ACC112 (cell line): ENCODE results near the gene SLC49A3.

ENCODE experiments used
- H2AFZ ChIP-seq: fragments of 200-600 bp; sonication (generic); one replicate; pipeline ENCODE4 v1.6.0; 2017; ENCODE audit warnings: antibody characterized with exemption, low read length; ENCODE audit not compliant: unreplicated experiment
- H3K27ac ChIP-seq: fragments of 200-600 bp; sonication (generic); 2 replicates; pipeline ENCODE4 v1.5.1; 2014; ENCODE audit warnings: low read depth, mild to moderate bottlenecking, antibody characterized with exemption, low read length, moderate library complexity
- H3K27me3 ChIP-seq: fragments of 200-600 bp; sonication (generic); 2 replicates; pipeline ENCODE4 v1.6.1; 2014; ENCODE audit warnings: mild to moderate bottlenecking, antibody characterized with exemption, low read length, moderate library complexity, mixed read lengths; ENCODE audit not compliant: insufficient read depth
- H3K36me3 ChIP-seq: fragments of 200-600 bp; sonication (generic); 2 replicates; pipeline ENCODE4 v1.6.1; 2016; ENCODE audit warnings: mild to moderate bottlenecking, antibody characterized with exemption, low read length, moderate library complexity, mixed read lengths; ENCODE audit not compliant: insufficient read depth
- H3K4me1 ChIP-seq: fragments of 200-600 bp; sonication (generic); one replicate; pipeline ENCODE4 v1.6.1; 2016; ENCODE audit warnings: low read length, mixed read lengths; ENCODE audit not compliant: insufficient read depth, unreplicated experiment, control insufficient read depth
- H3K4me3 ChIP-seq: fragments of 200-600 bp; sonication (generic); 2 replicates; pipeline ENCODE4 v1.5.1; 2014; ENCODE audit warnings: mild to moderate bottlenecking, low read depth, low read length
- H3K79me2 ChIP-seq: fragments of 200-600 bp; sonication (generic); one replicate; pipeline ENCODE4 v1.6.0; 2016; ENCODE audit warnings: low read length; ENCODE audit not compliant: control insufficient read depth, unreplicated experiment, insufficient read depth

SLC49A3 gene

GRCh38 chr4:663438-664428 lies 25.2 kb downstream of the SLC49A3 start:
- Histone ChIP-seq H3K27me3 (peaks cover 15% of the 10 kb centered on the region), H3K36me3 (no peaks in the 10 kb centered on the region), H3K79me2 (no peaks in the 10 kb centered on the region), H3K27ac (no peak overlapping the region), H2AFZ (peak overlapping the region; percentile 36), H3K4me3 (peak overlapping the region; percentile 80), H3K4me1 (no peaks in the 10 kb centered on the region)

GRCh38 chr4:663046-663437 lies 25.9 kb downstream of the SLC49A3 start:
- H2AFZ ChIP-seq, result peak overlapping the region; percentile 36
- H3K27me3 ChIP-seq, result peaks cover 15% of the 10 kb centered on the region
- no peaks in the 10 kb centered on the region for H3K4me1 ChIP-seq
- H3K4me3 ChIP-seq, result peak overlapping the region; percentile 80
- H3K36me3 ChIP-seq, result no peaks in the 10 kb centered on the region
- no peak overlapping the region for H3K27ac ChIP-seq
- no peaks in the 10 kb centered on the region for H3K79me2 ChIP-seq

- H3K27me3 ChIP-seq, result peaks cover 15% of the 10 kb centered on the region
- H2AFZ ChIP-seq, result no peak overlapping the region
- H3K79me2 ChIP-seq, result no peaks in the 10 kb centered on the region
- H3K4me3 ChIP-seq, result no peak overlapping the region
- H3K36me3 ChIP-seq, result no peaks in the 10 kb centered on the region
- H3K4me1 ChIP-seq, result no peaks in the 10 kb centered on the region
- H3K27ac ChIP-seq, result no peak overlapping the region
Measured at GRCh38 chr4:661881-662761, 26.8 kb downstream of the SLC49A3 start.

- Histone ChIP-seq H2AFZ (no peak overlapping the region), H3K36me3 (no peaks in the 10 kb centered on the region), H3K27ac (no peak overlapping the region), H3K4me3 (no peak overlapping the region), H3K4me1 (no peaks in the 10 kb centered on the region), H3K27me3 (peaks cover 15% of the 10 kb centered on the region), H3K79me2 (no peaks in the 10 kb centered on the region)
Measured at GRCh38 chr4:661231-661630, 27.7 kb downstream of the SLC49A3 start.

- Histone ChIP-seq H3K27me3 (peaks cover 15% of the 10 kb centered on the region), H3K27ac (no peak overlapping the region), H3K79me2 (no peaks in the 10 kb centered on the region), H3K4me3 (no peak overlapping the region), H3K4me1 (no peaks in the 10 kb centered on the region), H3K36me3 (no peaks in the 10 kb centered on the region), H2AFZ (no peak overlapping the region)
Measured at GRCh38 chr4:660401-660800, 28.6 kb downstream of the SLC49A3 start.

GRCh38 chr4:659851-660250 lies 29.1 kb downstream of the SLC49A3 start:
- Histone ChIP-seq H3K27me3 (peaks cover 15% of the 10 kb centered on the region), H3K27ac (no peak overlapping the region), H3K79me2 (no peaks in the 10 kb centered on the region), H3K4me1 (no peaks in the 10 kb centered on the region), H2AFZ (no peak overlapping the region), H3K4me3 (no peak overlapping the region), H3K36me3 (no peaks in the 10 kb centered on the region)

- H3K4me1 ChIP-seq, result no peaks in the 10 kb centered on the region
- H3K4me3 ChIP-seq, result no peak overlapping the region
- no peak overlapping the region for H2AFZ ChIP-seq
- H3K27me3 ChIP-seq, result peaks cover 11% of the 10 kb centered on the region
- H3K36me3 ChIP-seq, result no peaks in the 10 kb centered on the region
- H3K27ac ChIP-seq, result no peak overlapping the region
- H3K79me2 ChIP-seq, result no peaks in the 10 kb centered on the region
Measured at GRCh38 chr4:658681-659667, 30.0 kb downstream of the SLC49A3 start.

- H3K4me3 ChIP-seq, result no peak overlapping the region
- H3K27me3 ChIP-seq, result peaks cover 1% of the 10 kb centered on the region
- H3K36me3 ChIP-seq, result no peaks in the 10 kb centered on the region
- no peak overlapping the region for H3K27ac ChIP-seq
- no peak overlapping the region for H2AFZ ChIP-seq
- no peaks in the 10 kb centered on the region for H3K79me2 ChIP-seq
- no peaks in the 10 kb centered on the region for H3K4me1 ChIP-seq
Measured at GRCh38 chr4:657834-658667, 30.9 kb downstream of the SLC49A3 start.

GRCh38 chr4:657338-657833 lies 31.6 kb downstream of the SLC49A3 start:
- no peaks in the 10 kb centered on the region for H3K79me2 ChIP-seq
- no peaks in the 10 kb centered on the region for H3K4me1 ChIP-seq

More at GRCh38 chr4:657338-657833, 31.6 kb downstream of the SLC49A3 start:
- no peak overlapping the region for H3K27ac ChIP-seq
- no peak overlapping the region for H2AFZ ChIP-seq
- no peak overlapping the region for H3K4me3 ChIP-seq
- H3K27me3 ChIP-seq, result 0 out of 2 replicates have a peak, but pooled peaks cover under 1% of the 10 kb centered on the region
- no peaks in the 10 kb centered on the region for H3K36me3 ChIP-seq
